ENCODE results near the gene LCN10.

The LCN10 gene

DNA sequence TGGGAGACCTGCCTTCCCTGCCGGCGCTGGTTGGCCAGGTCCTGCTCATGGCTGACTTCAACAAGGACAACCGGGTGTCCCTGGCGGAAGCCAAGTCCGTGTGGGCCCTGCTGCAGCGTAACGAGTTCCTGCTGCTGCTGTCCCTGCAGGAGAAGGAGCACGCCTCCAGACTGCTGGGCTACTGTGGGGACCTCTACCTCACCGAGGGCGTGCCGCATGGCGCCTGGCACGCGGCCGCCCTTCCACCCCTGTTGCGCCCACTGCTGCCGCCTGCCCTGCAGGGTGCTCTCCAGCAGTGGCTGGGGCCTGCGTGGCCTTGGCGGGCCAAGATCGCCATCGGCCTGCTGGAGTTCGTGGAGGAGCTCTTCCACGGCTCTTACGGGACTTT, 19.8 kb downstream of the LCN10 start:
- no peak overlapping the region for H3K27ac Mint-ChIP-seq
- no peaks in the 10 kb centered on the region for H3K9me3 Mint-ChIP-seq
- H3K4me1 Mint-ChIP-seq = peaks cover 14% of the 10 kb centered on the region
- H3K27me3 Mint-ChIP-seq (ENCODE audit: low read depth) = peaks cover 5% of the 10 kb centered on the region
- TF ChIP-seq, protein P1, sequence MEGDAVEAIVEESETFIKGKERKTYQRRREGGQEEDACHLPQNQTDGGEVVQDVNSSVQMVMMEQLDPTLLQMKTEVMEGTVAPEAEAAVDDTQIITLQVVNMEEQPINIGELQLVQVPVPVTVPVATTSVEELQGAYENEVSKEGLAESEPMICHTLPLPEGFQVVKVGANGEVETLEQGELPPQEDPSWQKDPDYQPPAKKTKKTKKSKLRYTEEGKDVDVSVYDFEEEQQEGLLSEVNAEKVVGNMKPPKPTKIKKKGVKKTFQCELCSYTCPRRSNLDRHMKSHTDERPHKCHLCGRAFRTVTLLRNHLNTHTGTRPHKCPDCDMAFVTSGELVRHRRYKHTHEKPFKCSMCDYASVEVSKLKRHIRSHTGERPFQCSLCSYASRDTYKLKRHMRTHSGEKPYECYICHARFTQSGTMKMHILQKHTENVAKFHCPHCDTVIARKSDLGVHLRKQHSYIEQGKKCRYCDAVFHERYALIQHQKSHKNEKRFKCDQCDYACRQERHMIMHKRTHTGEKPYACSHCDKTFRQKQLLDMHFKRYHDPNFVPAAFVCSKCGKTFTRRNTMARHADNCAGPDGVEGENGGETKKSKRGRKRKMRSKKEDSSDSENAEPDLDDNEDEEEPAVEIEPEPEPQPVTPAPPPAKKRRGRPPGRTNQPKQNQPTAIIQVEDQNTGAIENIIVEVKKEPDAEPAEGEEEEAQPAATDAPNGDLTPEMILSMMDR (IDR thresholded peaks at IDR 0.05; ENCODE audit: unreplicated experiment in 3 of 3) = no peak
- no peak overlapping the region for H3K4me3 Mint-ChIP-seq
- peaks cover 30% of the 10 kb centered on the region for H3K36me3 Mint-ChIP-seq (ENCODE audit: low read depth)

DNA sequence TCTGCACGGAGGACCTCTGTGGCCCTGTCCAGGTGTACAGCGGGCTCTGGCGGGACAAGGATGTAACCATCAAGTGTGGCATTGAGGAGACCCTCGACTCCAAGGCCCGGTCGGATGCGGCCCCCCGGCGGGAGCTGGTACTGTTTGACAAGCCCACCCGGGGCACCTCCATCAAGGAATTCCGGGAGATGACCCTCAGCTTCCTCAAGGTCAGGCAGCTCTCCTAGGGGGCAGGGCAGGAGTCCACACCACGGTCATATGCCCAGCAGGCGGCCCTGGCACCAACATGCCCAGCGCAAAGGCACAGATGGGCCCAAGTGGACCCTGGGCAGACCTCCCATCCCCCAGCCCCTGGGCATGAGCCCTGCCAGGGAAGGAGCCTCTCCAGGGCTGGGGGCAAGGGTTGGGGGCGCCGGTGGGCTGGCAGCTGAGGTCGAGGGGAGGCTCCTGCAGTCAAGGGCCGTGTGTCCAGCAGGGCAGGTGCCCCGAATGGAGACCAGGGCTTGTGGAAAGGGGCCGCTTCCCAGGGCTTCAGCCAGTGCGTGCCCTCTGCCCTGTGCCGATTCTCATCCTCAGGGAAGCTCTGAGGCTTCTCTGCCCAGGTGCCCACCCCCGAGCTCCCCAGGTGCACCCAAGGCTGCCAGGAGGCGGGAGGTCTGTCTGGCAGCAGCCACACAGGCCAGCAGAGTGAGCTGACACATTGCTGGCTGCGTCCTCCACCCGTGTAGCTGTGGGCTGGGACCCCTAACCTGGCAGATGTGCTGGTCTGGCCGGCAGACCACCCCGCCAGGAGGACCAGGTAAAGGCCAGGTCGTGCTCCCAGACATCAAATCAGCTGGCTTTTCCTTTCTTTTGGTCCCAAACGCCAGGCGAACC, 20.4 kb downstream of the LCN10 start:
- TF ChIP-seq, protein P1 (IDR thresholded peaks at IDR 0.05; ENCODE audit: unreplicated experiment in 3 of 3) = no peak
- Mint-ChIP-seq H3K27ac (no peak overlapping the region), H3K36me3 (ENCODE audit: low read depth) (peaks cover 30% of the 10 kb centered on the region), H3K27me3 (ENCODE audit: low read depth) (peaks cover 5% of the 10 kb centered on the region), H3K9me3 (no peaks in the 10 kb centered on the region), H3K4me1 (peaks cover 14% of the 10 kb centered on the region), H3K4me3 (no peak overlapping the region)

DNA sequence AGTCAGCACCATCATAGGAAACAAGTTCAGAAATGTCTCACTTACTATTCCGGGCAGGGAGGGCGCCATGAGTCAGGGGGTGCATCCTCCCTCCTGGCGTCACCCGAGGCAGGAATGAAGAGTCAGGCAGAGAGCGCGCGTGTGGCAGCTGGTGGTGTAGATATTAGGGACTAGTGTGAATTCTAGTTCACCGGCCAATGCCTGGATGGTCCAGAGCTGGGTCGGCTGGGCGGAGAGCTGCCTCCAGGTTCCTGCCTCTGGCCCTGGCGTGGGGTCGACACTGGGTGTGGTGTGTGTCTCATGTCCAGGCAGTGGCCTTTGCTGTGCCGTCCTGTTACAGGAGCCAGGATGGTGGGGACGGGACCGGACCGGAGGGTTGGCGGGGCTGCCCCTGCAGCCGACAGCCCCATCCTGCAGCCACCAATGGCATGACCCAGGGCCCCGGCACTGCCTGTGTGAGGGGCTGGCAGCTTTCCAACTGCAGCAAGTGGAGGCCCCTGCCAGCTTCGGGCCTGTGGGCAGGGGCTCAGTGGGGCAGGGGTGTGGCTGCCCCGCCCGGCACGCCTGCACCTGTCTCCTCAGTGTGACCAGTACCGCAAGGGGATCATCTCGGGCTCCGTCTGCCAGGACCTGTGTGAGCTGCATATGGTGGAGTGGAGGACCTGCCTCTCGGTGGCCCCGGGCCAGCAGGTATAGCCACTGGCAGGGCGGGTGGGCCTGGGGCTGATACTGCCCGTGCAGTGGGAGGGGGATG, 21.2 kb downstream of the LCN10 start:
- TF ChIP-seq, protein P1 (IDR thresholded peaks at IDR 0.05; ENCODE audit: unreplicated experiment in 3 of 3) = no peak
- Mint-ChIP-seq H3K4me1 (peaks cover 8% of the 10 kb centered on the region), H3K27me3 (ENCODE audit: low read depth) (peaks cover under 1% of the 10 kb centered on the region), H3K4me3 (peak overlapping the region in 1 of 3 experiments; percentile 12), H3K9me3 (no peaks in the 10 kb centered on the region), H3K36me3 (ENCODE audit: low read depth) (peaks cover 25% of the 10 kb centered on the region), H3K27ac (no peak overlapping the region)

DNA sequence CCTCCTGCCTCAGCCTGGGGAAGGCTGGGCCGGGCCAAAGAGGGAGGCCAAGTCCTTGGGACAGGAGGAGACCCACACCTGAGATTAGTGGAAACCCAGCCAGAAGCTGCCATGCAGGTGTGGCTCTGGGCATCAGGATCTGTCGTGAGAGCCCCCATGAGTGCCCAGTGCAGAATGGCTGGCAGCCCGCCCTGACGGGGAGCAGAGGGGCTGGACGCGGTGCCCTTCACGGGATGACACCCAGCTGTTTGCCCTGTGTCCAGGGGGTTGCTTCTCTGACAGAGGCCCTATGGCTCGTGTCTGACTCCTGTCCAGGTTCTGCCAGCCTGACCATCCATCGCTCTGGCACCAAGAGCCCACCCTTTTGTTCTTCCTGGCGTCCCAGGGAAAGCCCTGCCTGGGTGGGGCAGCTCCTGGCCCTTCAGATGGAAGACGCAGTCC, 21.8 kb downstream of the LCN10 start:
- Mint-ChIP-seq H3K4me1 (peaks cover 7% of the 10 kb centered on the region), H3K27ac (no peak overlapping the region), H3K9me3 (no peaks in the 10 kb centered on the region), H3K36me3 (ENCODE audit: low read depth) (peaks cover 19% of the 10 kb centered on the region), H3K4me3 (peak overlapping the region in 1 of 3 experiments; percentile 12), H3K27me3 (ENCODE audit: low read depth) (no peaks in the 10 kb centered on the region)
- TF ChIP-seq, protein P1 (IDR thresholded peaks at IDR 0.05; ENCODE audit: unreplicated experiment in 3 of 3) = no peak

DNA sequence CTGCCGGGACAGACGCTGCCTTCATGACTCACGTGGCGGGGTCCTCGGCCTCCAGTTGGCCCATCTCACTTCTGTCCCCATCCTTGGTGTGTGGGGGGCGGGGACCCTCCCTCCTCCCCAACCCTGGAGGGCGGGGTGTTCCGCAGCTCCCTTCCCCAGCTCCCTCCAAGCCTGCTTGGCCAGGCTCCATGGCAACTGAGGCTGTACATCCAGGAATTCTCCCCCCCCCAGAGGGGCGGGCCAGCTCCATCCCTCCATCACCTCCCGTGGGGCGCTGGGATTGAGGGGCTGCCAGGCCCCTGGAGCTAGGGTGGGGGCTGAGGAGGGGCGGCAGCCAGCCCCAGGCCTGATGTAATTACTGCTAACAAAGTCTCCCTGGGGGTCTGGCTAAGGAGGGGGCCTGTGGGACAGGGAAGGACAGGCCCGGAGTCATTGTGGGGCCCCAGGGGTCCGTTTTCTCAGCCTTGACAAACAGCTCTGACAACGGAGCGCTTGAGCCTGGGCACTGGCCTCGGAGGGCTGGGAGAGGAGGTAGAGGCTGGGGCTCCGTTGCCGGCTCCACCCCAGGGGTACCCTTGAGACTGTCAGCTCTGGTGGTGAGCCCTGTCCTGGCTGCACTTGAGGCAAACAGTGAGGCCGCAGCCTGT, 22.4 kb downstream of the LCN10 start:
- H3K27me3 Mint-ChIP-seq (ENCODE audit: low read depth) = no peaks in the 10 kb centered on the region
- TF ChIP-seq, protein P1 (IDR thresholded peaks at IDR 0.05; ENCODE audit: unreplicated experiment in 3 of 3) = no peak
- H3K36me3 Mint-ChIP-seq (ENCODE audit: low read depth) = peaks cover 16% of the 10 kb centered on the region
- peak overlapping the region in 1 of 3 experiments; percentile 40 for H3K27ac Mint-ChIP-seq
- peaks cover 12% of the 10 kb centered on the region for H3K4me1 Mint-ChIP-seq
- no peaks in the 10 kb centered on the region for H3K9me3 Mint-ChIP-seq
- H3K4me3 Mint-ChIP-seq = no peak overlapping the region

Measured in nephron (organoid).